KOPT-K1 (cell line): Measurements from ENCODE around the gene ZC3H14.

Experiments
- H3K27ac ChIP-seq: fragments of 200-600 bp; sonication (generic); 2 replicates; pipeline ENCODE4 v1.5.1; 2016; ENCODE audit warnings: antibody characterized with exemption, mild to moderate bottlenecking, low read depth, low read length; ENCODE audit not compliant: poor library complexity, severe bottlenecking
- H3K36me3 ChIP-seq: fragments of 200-600 bp; sonication (generic); 2 replicates; pipeline ENCODE4 v1.5.1; 2017; ENCODE audit warnings: antibody characterized with exemption, mild to moderate bottlenecking, low read length, moderate library complexity; ENCODE audit not compliant: insufficient read depth
- H3K9me3 ChIP-seq: fragments of 200-600 bp; sonication (generic); 2 replicates; pipeline ENCODE4 v1.5.1; 2017; ENCODE audit warnings: antibody characterized with exemption, low read length, mild to moderate bottlenecking; ENCODE audit not compliant: insufficient read depth, poor library complexity, severe bottlenecking

The ZC3H14 gene

DNA sequence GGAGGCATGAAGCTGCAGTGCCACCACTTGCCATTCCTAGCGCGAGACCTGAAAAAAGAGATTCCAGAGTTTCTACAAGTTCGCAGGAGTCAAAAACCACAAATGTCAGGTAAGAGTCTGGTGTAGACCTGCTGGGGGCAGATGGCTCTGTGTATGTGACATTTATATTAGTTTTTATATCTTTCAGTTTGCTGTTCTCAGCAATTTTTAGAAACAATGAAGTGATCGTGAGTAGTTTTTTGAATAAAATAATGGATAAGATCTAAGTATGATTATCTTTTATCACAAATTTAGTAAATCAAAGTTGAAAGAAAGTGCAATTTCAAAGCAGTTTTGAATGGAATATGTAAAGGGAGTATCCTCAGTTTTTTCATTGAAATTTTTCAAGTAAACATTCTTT is 9.3 kb downstream of the ZC3H14 start:
- Histone ChIP-seq H3K9me3 (no peaks in the 10 kb centered on the region), H3K27ac (no peak overlapping the region), H3K36me3 (peaks cover 98% of the 10 kb centered on the region)

DNA sequence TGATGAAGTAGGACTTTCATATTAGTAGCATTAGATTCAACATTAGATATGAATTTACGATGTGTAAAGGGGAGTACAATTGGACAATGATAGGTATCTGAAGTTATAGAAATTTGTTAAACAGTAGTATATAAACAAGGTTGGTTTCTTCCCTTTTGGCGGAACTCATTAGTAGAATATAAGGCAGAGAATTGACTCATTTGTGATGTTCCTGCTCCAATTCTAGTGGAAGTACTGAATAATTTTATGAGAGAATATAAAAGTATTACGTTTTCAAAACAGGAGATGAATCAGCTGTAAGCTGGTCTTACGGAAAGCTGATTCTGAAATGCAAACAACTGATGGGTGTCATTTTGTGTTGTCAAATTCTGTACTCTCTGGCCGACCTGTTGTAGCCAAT is 13.4 kb downstream of the ZC3H14 start:
- Histone ChIP-seq H3K27ac (no peak overlapping the region), H3K9me3 (no peaks in the 10 kb centered on the region), H3K36me3 (peaks cover 97% of the 10 kb centered on the region)

DNA sequence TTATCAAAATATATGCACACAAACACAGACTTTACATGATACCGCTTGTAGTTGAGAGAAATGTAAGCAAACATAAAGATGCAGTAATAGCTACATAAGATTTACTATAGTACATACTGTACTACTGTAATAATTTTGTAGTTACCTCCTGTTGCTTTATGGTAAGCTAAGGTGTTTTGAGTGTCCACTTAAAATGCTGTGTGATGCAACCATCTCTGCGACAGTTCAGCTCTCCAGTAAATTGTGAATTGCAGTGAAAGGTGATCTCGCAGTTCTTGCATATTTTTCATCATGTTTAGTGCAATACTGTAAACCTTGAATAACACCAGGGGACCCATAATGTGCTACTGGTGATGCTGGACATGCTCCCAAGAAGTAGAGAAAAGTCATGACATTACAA is 21.6 kb downstream of the ZC3H14 start:
- H3K36me3 ChIP-seq: peaks cover 95% of the 10 kb centered on the region
- no peaks in the 10 kb centered on the region for H3K9me3 ChIP-seq
- H3K27ac ChIP-seq: no peak overlapping the region

DNA sequence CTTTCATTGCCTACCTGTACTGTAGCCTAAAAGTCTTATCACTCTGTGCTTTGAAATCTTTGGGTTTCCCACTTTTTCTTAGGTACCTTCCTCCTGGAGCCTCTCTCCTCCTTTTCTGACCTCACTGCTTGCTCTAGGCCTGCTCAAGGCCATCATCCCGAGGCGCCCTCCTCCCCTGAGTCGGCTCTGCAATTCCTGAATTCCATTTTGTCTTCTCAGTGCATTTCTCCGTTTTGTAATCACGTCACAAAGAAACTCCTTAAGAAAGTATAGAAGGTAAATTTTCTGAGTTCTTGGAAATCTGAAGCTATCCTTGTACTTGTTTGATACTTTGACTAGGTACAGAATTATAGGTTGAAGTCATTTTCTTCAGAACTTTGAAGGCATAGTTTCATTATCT is 25.2 kb downstream of the ZC3H14 start:
- no peak overlapping the region for H3K27ac ChIP-seq
- H3K9me3 ChIP-seq: no peaks in the 10 kb centered on the region
- peaks cover 97% of the 10 kb centered on the region for H3K36me3 ChIP-seq

DNA sequence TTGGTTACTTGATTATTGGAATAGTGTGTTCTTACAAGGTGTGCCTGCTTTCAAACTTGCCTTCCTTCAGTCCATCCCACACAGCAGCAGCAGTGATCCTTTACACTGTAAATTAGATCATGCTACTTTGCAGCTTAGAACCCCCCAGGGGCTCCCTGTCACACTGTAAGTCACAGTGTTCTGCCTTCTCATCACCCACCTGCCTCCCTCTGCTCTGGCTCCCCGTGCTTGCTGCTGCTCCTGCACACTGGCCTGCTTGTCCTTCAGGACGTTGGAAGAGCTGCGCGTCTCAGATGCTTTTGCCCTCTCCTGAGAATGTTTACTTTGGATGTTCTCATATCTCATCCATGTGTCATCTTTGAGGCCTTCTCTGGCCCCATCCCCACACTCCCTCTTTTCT is 27.3 kb downstream of the ZC3H14 start:
- peaks cover 97% of the 10 kb centered on the region for H3K36me3 ChIP-seq
- H3K9me3 ChIP-seq: no peaks in the 10 kb centered on the region
- H3K27ac ChIP-seq: no peak overlapping the region

DNA sequence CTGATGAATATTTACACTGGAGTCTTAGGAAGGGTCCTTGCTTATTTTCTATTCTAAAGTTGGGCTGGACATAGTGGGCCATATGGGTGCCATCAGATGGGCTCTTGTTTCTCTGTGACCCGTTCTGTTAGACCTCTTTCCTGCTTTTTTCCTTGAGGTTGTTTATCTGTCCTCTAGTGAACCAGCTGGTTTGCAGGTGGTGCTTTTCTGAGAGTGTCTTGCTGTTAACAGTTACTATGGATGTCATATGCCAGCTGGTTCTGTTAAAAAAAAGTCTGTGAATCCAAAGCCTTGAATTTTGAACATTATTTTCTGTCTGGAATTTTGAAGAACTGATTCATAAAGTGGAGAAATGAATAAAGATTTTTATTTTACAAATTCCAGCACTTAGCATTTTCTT is 29.2 kb downstream of the ZC3H14 start:
- Histone ChIP-seq H3K9me3 (no peaks in the 10 kb centered on the region), H3K36me3 (peaks cover 97% of the 10 kb centered on the region), H3K27ac (no peak overlapping the region)

DNA sequence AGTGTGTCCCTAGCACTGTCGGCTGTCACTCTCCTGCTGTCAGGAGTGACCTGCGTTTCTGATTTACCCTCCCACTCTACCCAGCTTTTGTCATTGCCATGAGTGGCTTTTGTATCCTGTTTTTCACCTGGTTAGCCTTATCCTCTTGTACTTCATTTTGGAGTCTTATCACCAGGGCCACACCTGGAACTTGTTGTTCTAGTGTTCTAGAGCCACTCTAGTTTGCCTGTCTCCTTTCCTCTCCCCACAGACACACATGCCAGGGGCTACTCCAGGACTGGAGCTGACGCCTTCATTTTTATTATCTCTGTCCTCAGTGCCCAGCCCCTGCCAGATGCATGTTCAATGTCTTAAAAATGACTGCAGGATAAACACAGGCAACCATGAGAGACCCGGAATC is 34.2 kb downstream of the ZC3H14 start:
- Histone ChIP-seq H3K36me3 (peaks cover 100% of the 10 kb centered on the region), H3K27ac (no peak overlapping the region), H3K9me3 (no peaks in the 10 kb centered on the region)

DNA sequence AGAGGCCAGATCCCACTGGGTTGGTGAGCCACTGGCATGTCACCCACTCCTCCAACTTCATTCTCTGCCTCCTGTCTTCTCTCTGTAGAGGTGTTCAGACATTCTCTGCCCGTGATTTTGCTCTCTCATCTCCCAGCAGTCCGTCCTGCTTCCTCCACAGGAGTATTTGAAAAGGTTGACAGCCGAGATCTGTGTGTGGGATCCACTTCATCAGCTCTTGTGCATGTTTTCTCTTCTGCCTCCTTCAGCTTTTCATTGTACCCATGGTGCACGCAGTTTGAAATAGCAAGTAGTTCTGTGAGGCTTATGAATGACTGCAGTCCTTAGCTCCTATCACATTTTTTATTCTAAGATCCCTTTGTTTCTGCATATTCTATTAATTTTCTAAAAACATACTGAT is 34.8 kb downstream of the ZC3H14 start:
- Histone ChIP-seq H3K36me3 (peaks cover 100% of the 10 kb centered on the region), H3K27ac (no peak overlapping the region), H3K9me3 (no peaks in the 10 kb centered on the region)

DNA sequence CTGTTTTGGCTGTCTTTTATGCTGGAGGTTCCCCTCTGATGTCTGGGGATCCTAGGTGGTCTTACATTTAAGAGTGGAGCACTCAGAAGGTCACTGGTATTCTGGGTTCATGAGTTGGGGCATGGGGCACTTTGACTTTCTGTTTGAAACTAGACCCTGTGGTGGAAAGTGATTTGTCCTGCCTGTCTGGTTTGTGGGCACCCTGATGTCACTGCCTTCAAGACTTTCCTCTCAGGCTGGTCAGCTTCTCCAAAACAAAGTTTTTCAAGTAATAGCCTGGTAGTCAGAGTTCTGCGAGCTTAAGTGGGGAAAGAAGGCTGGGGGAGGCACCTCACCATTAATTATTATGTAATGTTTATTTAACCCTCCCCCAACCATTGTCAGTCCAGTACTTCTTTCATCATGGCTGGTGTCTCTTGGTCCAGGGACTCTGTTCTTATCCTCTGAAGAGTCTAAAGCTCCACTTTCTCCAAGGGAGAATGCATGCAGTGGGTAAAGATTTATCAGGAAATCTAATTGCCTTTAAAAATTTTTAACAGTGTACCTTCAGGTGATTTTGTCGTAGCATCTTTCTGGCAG is 35.3 kb downstream of the ZC3H14 start:
- H3K9me3 ChIP-seq: no peaks in the 10 kb centered on the region
- no peak overlapping the region for H3K27ac ChIP-seq
- H3K36me3 ChIP-seq: peaks cover 100% of the 10 kb centered on the region

DNA sequence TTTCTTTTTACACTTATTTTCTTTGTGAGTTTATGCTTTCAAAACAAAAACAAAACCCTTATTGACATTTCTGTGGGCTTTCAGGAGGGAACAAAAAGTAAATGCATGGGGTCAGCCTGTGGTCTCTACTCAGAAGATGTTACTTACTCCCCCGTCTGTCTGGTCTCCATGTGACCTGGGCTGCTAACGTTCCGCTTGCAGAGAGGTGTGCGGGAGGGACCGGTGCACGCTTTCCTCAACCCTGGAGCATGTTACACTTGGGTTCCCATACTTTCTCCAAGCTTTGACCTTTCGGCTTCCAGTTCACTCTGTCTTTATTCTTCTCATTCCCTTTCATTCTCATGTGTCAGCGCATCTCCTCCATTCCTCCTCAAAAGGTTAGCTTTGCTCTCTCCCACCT is 36.5 kb downstream of the ZC3H14 start:
- no peaks in the 10 kb centered on the region for H3K9me3 ChIP-seq
- no peak overlapping the region for H3K27ac ChIP-seq
- H3K36me3 ChIP-seq: peaks cover 100% of the 10 kb centered on the region

DNA sequence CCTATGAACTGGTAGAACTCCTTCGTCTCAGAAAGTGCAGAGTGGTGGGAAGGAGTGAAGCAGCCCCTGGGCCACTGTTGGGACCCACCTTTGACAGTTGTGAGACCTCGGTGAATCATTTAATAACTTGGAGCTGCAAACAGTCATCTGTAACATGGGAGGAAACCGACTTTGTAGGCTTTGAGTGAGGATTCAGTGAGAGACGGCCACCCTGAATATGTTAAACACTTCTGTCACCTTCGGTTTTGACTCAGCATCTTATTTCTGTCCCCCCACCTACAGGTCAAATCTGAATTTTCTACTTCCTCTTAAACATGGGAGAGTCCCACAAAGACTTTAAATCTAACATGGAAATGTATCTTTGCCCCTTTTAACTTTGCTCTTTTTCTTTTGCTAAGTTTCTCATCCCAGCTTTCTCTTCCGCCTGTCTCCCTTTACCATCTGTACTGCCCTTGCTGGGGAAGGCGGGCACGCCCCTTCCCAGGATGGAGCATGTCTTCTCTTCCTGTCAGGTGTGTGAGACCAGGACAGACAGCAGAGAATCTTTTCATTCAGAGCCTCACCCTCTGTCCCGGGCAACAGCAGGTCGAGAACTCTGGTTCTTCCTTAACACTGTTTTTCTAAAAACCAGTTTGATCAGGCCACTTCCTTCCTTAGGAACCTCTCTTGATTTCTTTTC is 37.1 kb downstream of the ZC3H14 start:
- Histone ChIP-seq H3K27ac (no peak overlapping the region), H3K9me3 (no peaks in the 10 kb centered on the region), H3K36me3 (peaks cover 100% of the 10 kb centered on the region)

DNA sequence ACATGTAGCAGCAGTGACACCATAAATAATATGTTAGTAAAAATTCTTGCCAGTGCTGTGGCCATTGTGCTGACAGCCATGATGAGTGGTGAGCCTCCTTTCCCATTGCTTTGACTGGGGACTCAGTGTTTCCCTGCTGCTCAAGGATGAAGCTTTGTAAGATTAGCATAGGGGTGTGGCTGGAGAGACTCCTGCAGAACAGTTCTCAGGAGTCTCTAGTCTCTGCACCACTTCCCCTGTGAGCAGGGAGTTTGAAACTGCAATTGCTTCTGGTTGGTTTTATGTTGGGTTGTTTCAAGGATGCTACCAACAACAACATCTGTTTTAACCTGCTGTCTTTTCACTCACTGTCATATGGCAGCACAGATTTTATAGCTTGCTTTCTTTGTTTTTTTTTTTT is 41.4 kb downstream of the ZC3H14 start:
- Histone ChIP-seq H3K9me3 (no peaks in the 10 kb centered on the region), H3K36me3 (peaks cover 100% of the 10 kb centered on the region), H3K27ac (no peak overlapping the region)

DNA sequence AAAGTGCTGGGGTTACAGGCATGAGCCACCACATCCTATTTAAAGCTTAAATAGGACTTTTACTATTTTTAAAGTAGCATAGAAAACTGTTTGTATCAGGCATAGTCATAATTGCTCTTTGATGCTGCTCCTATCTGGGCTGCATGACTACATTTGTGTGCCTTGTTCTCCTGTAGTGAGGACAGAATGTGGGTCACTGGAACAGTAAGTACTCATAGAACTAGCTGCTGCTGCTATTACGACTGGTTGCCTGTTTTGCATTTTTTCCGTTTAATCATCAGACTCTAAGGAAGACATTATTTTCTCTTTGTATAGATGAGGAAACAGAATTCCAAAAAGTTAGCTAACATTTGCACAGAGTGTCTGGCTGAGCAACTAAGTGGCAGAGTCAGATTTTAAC is 42.8 kb downstream of the ZC3H14 start:
- no peaks in the 10 kb centered on the region for H3K9me3 ChIP-seq
- H3K27ac ChIP-seq: no peak overlapping the region
- peaks cover 100% of the 10 kb centered on the region for H3K36me3 ChIP-seq

DNA sequence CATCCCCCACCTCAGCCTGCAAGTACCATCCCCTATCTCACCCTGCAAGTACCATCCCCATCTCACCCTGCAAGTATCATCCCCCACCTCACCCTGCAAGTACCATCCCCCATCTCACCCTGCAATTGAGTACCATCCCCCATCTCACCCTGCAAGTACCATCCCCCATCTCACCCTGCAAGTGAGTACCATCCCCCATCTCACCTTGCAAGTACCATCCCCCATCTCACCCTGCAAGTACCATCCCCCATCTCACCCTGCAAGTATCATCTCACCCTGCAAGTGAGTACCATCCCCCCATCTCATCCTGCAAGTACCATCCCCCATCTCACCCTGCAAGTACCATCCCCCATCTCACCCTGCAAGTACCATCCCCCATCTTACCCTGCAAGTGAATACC is 45.0 kb downstream of the ZC3H14 start:
- Histone ChIP-seq H3K9me3 (no peaks in the 10 kb centered on the region), H3K36me3 (peaks cover 99% of the 10 kb centered on the region), H3K27ac (no peak overlapping the region)

DNA sequence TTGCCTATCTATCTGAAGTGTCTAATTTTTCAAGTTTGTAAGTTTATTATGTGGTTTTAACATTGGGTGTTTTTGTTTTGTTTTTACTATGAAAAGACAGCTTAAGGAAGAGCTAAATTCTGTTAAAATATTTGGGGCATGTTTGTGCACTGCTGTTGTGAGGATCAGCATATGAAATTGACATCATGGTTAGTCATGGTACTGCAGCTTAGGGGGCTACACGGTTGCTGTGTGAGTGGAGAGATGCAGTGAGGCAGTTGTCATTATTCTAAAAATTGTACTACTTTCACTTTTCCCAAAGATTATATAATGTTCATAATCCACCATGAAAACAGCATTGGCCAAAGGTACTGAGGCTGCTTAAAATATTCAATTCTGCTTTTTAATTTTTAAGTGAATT is 49.0 kb downstream of the ZC3H14 start:
- no peak overlapping the region for H3K27ac ChIP-seq
- H3K9me3 ChIP-seq: no peaks in the 10 kb centered on the region
- H3K36me3 ChIP-seq: peaks cover 98% of the 10 kb centered on the region

DNA sequence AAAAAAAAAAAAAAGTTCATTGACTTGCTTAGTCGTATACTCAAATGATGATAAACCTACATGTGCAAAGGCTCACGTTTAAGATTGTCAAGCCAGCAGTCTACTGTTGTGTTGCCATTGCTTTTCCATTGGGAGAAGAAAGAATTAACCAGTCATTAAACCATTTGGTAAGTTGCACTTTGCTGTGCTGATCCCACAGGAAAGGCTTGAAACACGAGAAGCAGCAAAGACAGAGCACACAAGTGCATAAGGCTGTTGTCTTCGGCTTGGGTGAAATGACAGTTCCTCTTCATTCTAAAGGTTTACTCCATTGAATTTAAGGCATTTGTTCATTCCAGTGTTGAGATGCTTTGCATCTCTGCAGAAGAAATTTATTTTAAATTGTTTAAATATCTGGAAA is 50.1 kb downstream of the ZC3H14 start:
- H3K36me3 ChIP-seq: peaks cover 95% of the 10 kb centered on the region
- no peak overlapping the region for H3K27ac ChIP-seq
- H3K9me3 ChIP-seq: no peaks in the 10 kb centered on the region
